ENCODE results near the gene RFC4.
"Not testable (repeated sequence)": the region's sequence is repeated elsewhere in the genome, so short reads cannot be mapped to it uniquely, and the experiment has no call there.

The RFC4 gene

GRCh38 chr3:186824430-186825139 is 18.3 kb upstream of the RFC4 start:
- DNase-seq: no peak

- DNase-seq: no peak
These were observed 17.1 kb upstream of the RFC4 start for GRCh38 chr3:186823386-186823785.

GRCh38 chr3:186822388-186822759 is 16.1 kb upstream of the RFC4 start:
- not testable (repeated sequence) for DNase-seq

- DNase-seq: no peak
These were observed 15.4 kb upstream of the RFC4 start for GRCh38 chr3:186821429-186822387.

GRCh38 chr3:186818956-186819355 is 12.7 kb upstream of the RFC4 start:
- DNase-seq: no peak

- no peak for DNase-seq
These were observed 12.2 kb upstream of the RFC4 start for GRCh38 chr3:186818516-186818915.

GRCh38 chr3:186815435-186815834 is 9.2 kb upstream of the RFC4 start:
- DNase-seq: no peak

- DNase-seq: no peak
These were observed 7.8 kb upstream of the RFC4 start for GRCh38 chr3:186814100-186814499.

GRCh38 chr3:186811313-186811712 is 5.0 kb upstream of the RFC4 start:
- DNase-seq: not testable (repeated sequence)

GRCh38 chr3:186810336-186810996 is 4.2 kb upstream of the RFC4 start:
- no peak for DNase-seq

- DNase-seq: no peak
These were observed 949 bp upstream of the RFC4 start for GRCh38 chr3:186807231-186807630.

GRCh38 chr3:186803447-186803846 is 2.8 kb downstream of the RFC4 start:
- DNase-seq: not testable (repeated sequence)

GRCh38 chr3:186802701-186803100 is 3.6 kb downstream of the RFC4 start:
- no peak for DNase-seq

- no peak for DNase-seq
These were observed 6.0 kb downstream of the RFC4 start for GRCh38 chr3:186800285-186800684.

GRCh38 chr3:186798239-186798874 is 7.9 kb downstream of the RFC4 start:
- no peak for DNase-seq

GRCh38 chr3:186790261-186790981 is 15.9 kb downstream of the RFC4 start:
- no peak for DNase-seq

- DNase-seq: no peak
These were observed 16.6 kb downstream of the RFC4 start for GRCh38 chr3:186789554-186790260.

- DNase-seq: no peak
These were observed 17.6 kb downstream of the RFC4 start for GRCh38 chr3:186788482-186789370.

GRCh38 chr3:186787642-186788481 is 18.4 kb downstream of the RFC4 start:
- DNase-seq: no peak

- DNase-seq: no peak
These were observed 19.4 kb downstream of the RFC4 start for GRCh38 chr3:186786922-186787321.
